ENCODE data around the gene KLRC4. TPM values are rescaled to one million over a fixed set of nuclear protein-coding genes. Genes with fewer than 3 reads are reported as not detected.

The KLRC4 gene
- total RNA-seq, 2 donors from 2014 or later = 0.75 TPM; not detected in 1

DNA sequence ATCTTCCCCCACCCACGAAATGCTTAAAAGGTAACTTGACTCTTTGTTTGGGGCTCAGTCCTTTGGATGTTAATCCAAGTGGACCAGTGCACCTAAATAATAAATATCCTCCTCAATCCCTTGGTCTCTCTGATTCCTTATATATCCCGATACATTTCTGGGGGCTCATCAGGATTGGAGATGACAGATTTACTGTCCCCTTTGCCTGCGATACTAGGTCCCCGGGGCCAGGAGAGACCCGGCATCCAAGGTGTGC lies 46.0 kb downstream of the KLRC4 start:
- H3K9me3 Mint-ChIP-seq = peaks cover 0 to 5% of the 10 kb centered on the region in 2 donors
- H3K36me3 Mint-ChIP-seq = peaks cover 0 to 9% of the 10 kb centered on the region in 2 donors
- ATAC-seq = no peak
- DNase-seq (ENCODE audit: low spot score in 2 of 2) = no peak
- no peak overlapping the region for H3K27ac Mint-ChIP-seq

DNA sequence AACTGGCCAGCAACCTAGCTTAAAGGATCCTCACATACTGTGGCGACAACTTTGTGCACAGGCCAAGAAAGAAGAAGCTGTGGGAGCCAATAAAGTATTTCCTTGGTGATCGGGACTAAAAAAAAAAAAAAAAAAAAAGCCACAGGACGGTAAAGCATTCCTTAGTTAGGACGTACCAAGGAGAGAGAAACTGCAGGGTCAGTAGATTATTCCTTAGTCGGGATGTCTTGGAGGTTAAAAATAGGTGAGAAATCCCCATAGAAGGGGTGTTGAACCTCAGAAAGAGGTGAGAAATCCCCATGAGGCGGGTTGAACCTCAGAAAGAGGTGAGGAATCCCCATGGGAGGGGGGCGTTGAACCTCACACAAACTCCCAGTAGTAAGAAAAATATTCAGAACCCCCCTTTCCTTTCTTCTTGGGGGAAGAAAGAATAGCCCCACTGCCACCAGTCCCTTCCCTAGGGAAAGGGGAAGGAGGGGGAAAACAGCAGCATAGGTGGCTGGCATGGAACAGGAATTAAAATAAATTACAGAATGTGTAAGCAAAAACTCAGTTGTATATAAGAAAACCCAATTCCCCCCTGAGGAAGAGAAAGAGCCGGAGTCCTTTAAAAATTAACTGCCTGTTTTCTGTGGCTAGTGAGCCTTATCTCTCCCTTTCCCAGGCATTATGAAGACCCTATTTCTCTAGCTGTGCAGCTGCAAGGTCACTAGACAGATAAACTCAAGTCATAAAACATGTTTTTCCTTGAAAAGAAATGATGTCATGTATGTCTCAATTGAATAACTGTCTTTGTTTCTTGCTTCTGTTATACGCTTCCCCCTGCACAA lies 46.5 kb downstream of the KLRC4 start:
- ATAC-seq (no peak), DNase-seq (ENCODE audit: low spot score in 2 of 2) (no peak)
- H3K27ac Mint-ChIP-seq = no peak overlapping the region
- peaks cover 0 to 2% of the 10 kb centered on the region in 2 donors for H3K9me3 Mint-ChIP-seq
- H3K36me3 Mint-ChIP-seq = peaks cover 0 to 4% of the 10 kb centered on the region in 2 donors

DNA sequence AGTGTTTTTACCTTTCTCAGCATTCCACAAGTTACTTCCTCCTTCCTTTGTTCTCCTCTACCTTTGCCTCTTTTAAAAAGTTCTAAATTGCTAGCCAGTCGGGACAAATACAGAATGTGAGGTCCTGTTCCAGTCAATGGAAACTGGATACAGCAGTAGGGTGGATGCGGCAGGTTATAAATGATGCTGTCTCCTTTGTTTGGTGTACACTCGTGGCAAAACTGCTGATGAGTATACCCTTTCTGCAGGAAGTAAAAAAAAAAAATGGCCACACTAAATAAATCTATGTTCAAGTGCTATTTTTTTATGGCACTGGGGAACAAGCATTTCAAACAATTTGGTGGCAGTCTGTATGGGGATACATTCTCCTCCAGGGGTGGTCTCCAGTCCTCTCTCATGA lies 47.2 kb downstream of the KLRC4 start:
- DNase-seq (ENCODE audit: low spot score in 2 of 2) = no peak
- H3K36me3 Mint-ChIP-seq = no peaks in the 10 kb centered on the region
- ATAC-seq = no peak
- H3K27ac Mint-ChIP-seq = no peak overlapping the region
- H3K9me3 Mint-ChIP-seq = no peaks in the 10 kb centered on the region

DNA sequence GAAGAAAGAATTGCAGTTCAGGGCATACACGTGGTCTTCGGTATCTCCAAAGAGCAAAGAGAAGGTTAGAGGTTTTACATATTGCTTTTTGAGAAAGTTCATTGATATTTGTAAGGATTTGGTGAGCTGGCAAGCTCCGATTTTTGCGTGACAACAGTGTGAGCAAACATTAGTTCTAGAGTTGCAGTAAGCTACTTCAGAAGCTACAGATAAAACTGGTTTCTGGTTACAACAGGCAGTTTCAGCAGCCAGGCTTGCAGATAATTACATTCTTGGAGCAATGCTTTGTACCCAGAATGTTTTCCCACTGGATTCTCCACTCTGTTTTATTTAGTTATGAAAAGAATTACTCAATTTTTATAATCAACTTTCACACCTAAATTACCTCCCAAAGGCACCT lies 47.9 kb downstream of the KLRC4 start:
- no peak for ATAC-seq

DNA sequence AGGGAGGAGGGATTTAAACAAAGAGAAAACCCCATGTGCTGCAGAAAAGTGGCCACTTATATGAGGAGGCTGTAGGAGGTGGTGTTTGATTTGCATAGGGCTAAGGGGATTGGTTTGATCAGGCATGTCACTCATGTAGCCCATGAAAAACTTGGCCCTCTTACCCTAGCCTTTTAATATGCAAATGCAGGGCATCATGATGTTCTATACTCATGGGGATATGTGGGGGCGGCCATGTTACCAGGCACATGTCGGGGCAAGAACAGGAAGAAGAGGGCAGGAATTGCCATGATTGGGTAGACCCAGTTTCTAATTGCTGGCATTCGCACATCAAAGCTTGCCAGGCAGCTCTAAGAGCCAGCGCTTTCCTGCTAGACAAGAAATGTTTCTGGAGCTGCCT lies 48.5 kb downstream of the KLRC4 start:
- Mint-ChIP-seq H3K9me3 (no peaks in the 10 kb centered on the region), H3K36me3 (no peaks in the 10 kb centered on the region), H3K27ac (no peak overlapping the region)
- ATAC-seq (no peak), DNase-seq (ENCODE audit: low spot score in 2 of 2) (no peak)

More for the DNA sequence above, 47.9 kb downstream of the KLRC4 start:
- DNase-seq (ENCODE audit: low spot score in 2 of 2) = no peak
- Mint-ChIP-seq H3K36me3 (no peaks in the 10 kb centered on the region), H3K27ac (no peak overlapping the region), H3K9me3 (no peaks in the 10 kb centered on the region)

DNA sequence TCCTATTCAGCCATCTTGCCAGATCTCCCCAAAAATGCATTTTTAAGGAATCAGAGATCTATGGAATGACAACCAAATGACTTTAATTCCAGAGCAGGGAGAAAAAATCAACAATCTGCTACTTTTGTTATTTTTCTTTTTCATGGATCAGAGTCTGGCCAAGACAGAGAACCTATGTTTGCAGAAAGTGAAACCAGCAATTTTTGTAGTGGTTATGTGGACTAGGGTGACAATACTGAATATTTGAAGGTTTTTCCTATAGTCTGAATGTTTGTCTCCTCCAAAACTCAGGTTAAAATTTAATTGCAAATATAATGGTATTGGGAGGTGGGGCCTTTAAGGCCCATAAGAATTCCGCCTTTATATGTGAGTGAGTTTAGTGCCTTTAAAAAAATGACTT lies 50.6 kb downstream of the KLRC4 start:
- Mint-ChIP-seq H3K27ac (no peak overlapping the region), H3K9me3 (no peaks in the 10 kb centered on the region), H3K36me3 (no peaks in the 10 kb centered on the region)
- ATAC-seq = no peak
- DNase-seq (ENCODE audit: low spot score in 2 of 2) = no peak

DNA sequence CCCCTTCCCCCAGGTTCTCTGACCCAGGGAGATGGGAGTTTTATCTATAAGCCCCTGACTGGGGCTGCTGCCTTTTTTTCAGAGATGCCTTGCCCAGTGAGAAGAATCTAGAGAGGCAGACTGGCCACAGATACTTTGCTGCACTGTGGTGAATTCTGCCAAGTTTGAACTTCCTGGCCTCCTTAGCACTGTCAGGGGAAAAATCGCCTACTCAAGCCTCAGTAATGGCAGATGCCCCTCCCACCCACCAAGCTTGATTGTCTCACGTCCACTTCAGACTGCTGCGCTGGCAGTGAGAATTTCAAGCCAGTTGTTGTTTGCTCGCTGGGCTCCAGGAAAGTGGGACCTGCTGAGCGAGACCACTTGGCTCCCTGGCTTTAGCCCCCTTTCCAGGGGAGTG lies 51.4 kb downstream of the KLRC4 start:
- Mint-ChIP-seq H3K9me3 (no peaks in the 10 kb centered on the region), H3K27ac (no peak overlapping the region), H3K36me3 (peaks cover 0 to under 1% of the 10 kb centered on the region in 2 donors)
- DNase-seq (ENCODE audit: low spot score in 2 of 2) (no peak), ATAC-seq (no peak)

Other genes with a start within 250 kb of the KLRC4 start
- not detected for gene OLR1, start 237.6 kb downstream of the KLRC4 start, total RNA-seq
- not detected for gene TMEM52B, start 230.7 kb downstream of the KLRC4 start, total RNA-seq
- 10 to 100 TPM in 1 of 2 donors, 1 to 10 TPM in 1; 3.6 to 11.0 TPM for gene GABARAPL1, start 196.9 kb downstream of the KLRC4 start, total RNA-seq
- gene KLRD1, start 101.9 kb downstream of the KLRC4 start, total RNA-seq = under 1 TPM; 0.27 to 0.89 TPM
- 1 to 10 TPM in 1 of 2 donors, under 1 TPM in 1; 0.39 to 2.8 TPM for gene KLRK1, start 19.7 kb downstream of the KLRC4 start, total RNA-seq
- not detected for gene KLRC3, start 10.8 kb upstream of the KLRC4 start, total RNA-seq
- under 1 TPM in 1 of 2 donors, not detected in 1; 0.27 TPM for gene KLRC2, start 26.3 kb upstream of the KLRC4 start, total RNA-seq
- gene KLRC1, start 43.6 kb upstream of the KLRC4 start, total RNA-seq = under 1 TPM; 0.33 to 0.66 TPM
- under 1 TPM; 0.30 to 0.49 TPM for gene EIF2S3B, start 96.1 kb upstream of the KLRC4 start, total RNA-seq
- gene MAGOHB, start 203.9 kb upstream of the KLRC4 start, total RNA-seq = 10 to 100 TPM; 54.8 to 60.7 TPM